Neural cell (in vitro differentiated cells): ENCODE measurements around the gene ARID1B. TPM values are rescaled to one million over a fixed set of nuclear protein-coding genes. Genes with fewer than 3 reads are reported as not detected.

Experiments used
- H2AFZ ChIP-seq: fragments of 200-600, 300-800 bp; sonication (generic), shearing (Covaris generic); 2 replicates; pipeline ENCODE4 v1.6.0; 2014; ENCODE audit warnings: low read depth, mild to moderate bottlenecking, antibody characterized with exemption, low read length, moderate library complexity
- H3F3A ChIP-seq: fragments of 200-600 bp; shearing (Covaris generic); 2 replicates; pipeline ENCODE4 v1.6.1; 2016; ENCODE audit warnings: mild to moderate bottlenecking, moderate library complexity, mixed read lengths, antibody characterized with exemption, low read length; ENCODE audit not compliant: insufficient read depth, poor library complexity, severe bottlenecking
- H3K27ac ChIP-seq: fragments of 200-600, 300-800 bp; sonication (generic), shearing (Covaris generic); 2 replicates; pipeline ENCODE4 v1.5.1; 2014; ENCODE audit warnings: mild to moderate bottlenecking, low read length, moderate library complexity
- H3K27me3 ChIP-seq: fragments of 300-800, 200-600 bp; sonication (generic), shearing (Covaris generic); 2 replicates; pipeline ENCODE4 v1.6.0; 2014; ENCODE audit warnings: mild to moderate bottlenecking, low read depth, low read length, moderate library complexity; ENCODE audit not compliant: insufficient read depth
- H3K36me3 ChIP-seq: fragments of 300-800, 200-600 bp; sonication (generic), shearing (Covaris generic); 2 replicates; pipeline ENCODE4 v1.5.1; 2014; ENCODE audit warnings: mild to moderate bottlenecking, antibody characterized with exemption, low read length, moderate library complexity; ENCODE audit not compliant: insufficient read depth
- H3K4me2 ChIP-seq: fragments of 300-800, 200-600 bp; sonication (generic), shearing (Covaris generic); 2 replicates; pipeline ENCODE4 v1.6.0; 2014; ENCODE audit warnings: mild to moderate bottlenecking, low read length
- H3K4me3 ChIP-seq: fragments of 300-800, 200-600 bp; sonication (generic), shearing (Covaris generic); 2 replicates; pipeline ENCODE4 v1.5.1; 2014; ENCODE audit warnings: mild to moderate bottlenecking, low read length, moderate library complexity
- H3K79me2 ChIP-seq: fragments of 200-600 bp; shearing (Covaris generic); replicated peaks from 2 replicates; pipeline ENCODE4 v1.6.0; 2014; ENCODE audit warnings: mild to moderate bottlenecking, low read length, moderate library complexity; ENCODE audit not compliant: insufficient read depth
- H3K9ac ChIP-seq: fragments of 300-800, 200-600 bp; sonication (generic), shearing (Covaris generic); 2 replicates; pipeline ENCODE4 v1.6.1; 2016; ENCODE audit warnings: mild to moderate bottlenecking, low read length, mixed read lengths
- H3K9me2 ChIP-seq: fragments of 200-600 bp; shearing (Covaris generic); 2 replicates; pipeline ENCODE4 v1.6.1; 2016; ENCODE audit warnings: mild to moderate bottlenecking, low read length, mixed read lengths; ENCODE audit not compliant: insufficient read depth
- H3K9me3 ChIP-seq: fragments of 200-600, 300-800 bp; sonication (generic), shearing (Covaris generic); 2 replicates; pipeline ENCODE4 v1.6.1; 2016; ENCODE audit warnings: mild to moderate bottlenecking, mixed run types, low read length, moderate library complexity, mixed read lengths
- H4K20me1 ChIP-seq: fragments of 200-600 bp; shearing (Covaris generic); 2 replicates; pipeline ENCODE4 v1.6.1; 2016; ENCODE audit warnings: mild to moderate bottlenecking, mixed run types; ENCODE audit not compliant: insufficient read depth
- CTCF ChIP-seq: fragments of 450-650 bp; IDR thresholded peaks from 2 replicates; pipeline ENCODE4 v1.5.1; 2014; ENCODE audit warnings: antibody characterized with exemption, mild to moderate bottlenecking, moderate library complexity; ENCODE audit not compliant: poor library complexity, severe bottlenecking
- EP300 ChIP-seq: fragments of 450-650 bp; conservative IDR thresholded peaks from 2 replicates; pipeline ENCODE4 v1.6.1; 2014; ENCODE audit warnings: antibody characterized with exemption, mild to moderate bottlenecking, moderate library complexity; ENCODE audit not compliant: poor library complexity, severe bottlenecking
- EZH2 ChIP-seq: fragments of 200-600, 300-800 bp; shearing (Covaris generic), sonication (generic); IDR thresholded peaks from 2 replicates; pipeline ENCODE4 v1.6.1; 2014; ENCODE audit warnings: antibody characterized with exemption, low read length, borderline replicate concordance, mild to moderate bottlenecking; ENCODE audit not compliant: insufficient read depth, poor library complexity, severe bottlenecking
- MXI1 ChIP-seq: fragments of 450-650 bp; conservative IDR thresholded peaks from 2 replicates; pipeline ENCODE4 v1.6.1; 2014; ENCODE audit warnings: antibody characterized with exemption, mild to moderate bottlenecking; ENCODE audit not compliant: poor library complexity, severe bottlenecking
- POLR2AphosphoS5 ChIP-seq: IDR thresholded peaks from 2 replicates; pipeline ENCODE4 v1.6.1; 2012
- RAD21 ChIP-seq: fragments of 450-650 bp; conservative IDR thresholded peaks from 2 replicates; pipeline ENCODE4 v1.6.1; 2014; ENCODE audit warnings: antibody characterized with exemption, mild to moderate bottlenecking, moderate library complexity
- REST ChIP-seq: IDR thresholded peaks from 2 replicates; pipeline ENCODE4 v1.6.1; 2012; ENCODE audit warnings: borderline replicate concordance
- SMC3 ChIP-seq: fragments of 450-650 bp; conservative IDR thresholded peaks from 2 replicates; pipeline ENCODE4 v1.6.1; 2014; ENCODE audit warnings: antibody characterized with exemption, mild to moderate bottlenecking, moderate library complexity; ENCODE audit not compliant: poor library complexity
- TAF1 ChIP-seq: IDR thresholded peaks from 2 replicates; pipeline ENCODE4 v1.6.1; 2012; ENCODE audit warnings: low read depth
- polyA plus RNA-seq: library from polyadenylated mRNA; depleted of rRNA; stranded (reverse); fragments of >200 nt; gene quantifications from 2 replicates; pipeline ENCODE4 v1.2.3, GENCODE V29; 2014

The ARID1B gene
- polyA plus RNA-seq, 1 donor from 2014 or later: 35.0 TPM

- no peak overlapping the region for H3K9ac ChIP-seq
- H2AFZ ChIP-seq: no peak overlapping the region
- no peaks in the 10 kb centered on the region for H4K20me1 ChIP-seq
- no peaks in the 10 kb centered on the region for H3F3A ChIP-seq
- H3K9me3 ChIP-seq: no peaks in the 10 kb centered on the region
- TF ChIP-seq REST (no peak), EZH2 (no peak), MXI1 (no peak), EP300 (no peak), CTCF (no peak), SMC3 (no peak), RAD21 (no peak), TAF1 (no peak), POLR2AphosphoS5 (no peak)
- no peaks in the 10 kb centered on the region for H3K79me2 ChIP-seq
- no peak overlapping the region for H3K27ac ChIP-seq
- H3K36me3 ChIP-seq: peaks cover 7% of the 10 kb centered on the region
- no peaks in the 10 kb centered on the region for H3K9me2 ChIP-seq
- H3K4me2 ChIP-seq: no peak overlapping the region
- no peak overlapping the region for H3K4me3 ChIP-seq
- no peaks in the 10 kb centered on the region for H3K27me3 ChIP-seq
Observed at GRCh38 chr6:157166784-157167183, 389.6 kb downstream of the ARID1B start.

DNA sequence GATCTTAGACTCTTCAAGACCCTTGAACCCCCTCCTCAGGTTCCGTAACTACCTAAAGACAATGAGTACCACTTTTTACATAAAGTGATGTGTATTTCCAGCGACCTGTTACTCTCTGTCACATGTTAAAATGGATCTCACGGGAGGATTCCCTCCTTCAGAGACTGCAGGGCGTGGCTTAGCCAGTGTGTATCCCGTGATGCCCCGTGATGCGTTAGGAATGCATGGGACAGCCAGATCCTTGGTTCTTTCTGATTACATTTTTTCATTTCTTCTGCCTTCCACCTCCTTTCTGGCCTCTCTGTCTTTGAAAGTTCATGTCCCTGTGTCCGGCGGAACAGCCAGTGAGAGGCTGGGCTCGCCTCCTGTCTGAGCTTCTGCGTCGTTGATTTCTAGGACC is 390.7 kb downstream of the ARID1B start:
- Histone ChIP-seq H3K4me3 (no peak overlapping the region), H3K4me2 (no peak overlapping the region), H2AFZ (no peak overlapping the region), H3K27ac (no peak overlapping the region), H3K9me2 (no peaks in the 10 kb centered on the region), H3K36me3 (peaks cover 7% of the 10 kb centered on the region), H3K9me3 (no peaks in the 10 kb centered on the region), H3K9ac (no peak overlapping the region), H4K20me1 (no peaks in the 10 kb centered on the region), H3K79me2 (no peaks in the 10 kb centered on the region), H3F3A (no peaks in the 10 kb centered on the region), H3K27me3 (no peaks in the 10 kb centered on the region)
- no peak for TF ChIP-seq SMC3
- TF ChIP-seq CTCF: no peak
- no peak for TF ChIP-seq TAF1
- no peak for TF ChIP-seq REST
- TF ChIP-seq EP300: no peak
- no peak for TF ChIP-seq POLR2AphosphoS5
- no peak for TF ChIP-seq MXI1
- no peak for TF ChIP-seq RAD21
- TF ChIP-seq EZH2: no peak
